Right ventricle myocardium superior (tissue), 1 donor: ENCODE data around the gene ATP5PF. TPM values are rescaled to one million over a fixed set of nuclear protein-coding genes. Genes with fewer than 3 reads are reported as not detected.
"Not testable (repeated sequence)": the region's sequence is repeated elsewhere in the genome, so short reads cannot be mapped to it uniquely, and the experiment has no call there.

Experiments
- ATAC-seq: fragments of 200-7000 bp; cut with Tn5 transposase; one replicate; pipeline ENCODE4 v1.9.1; 2020; ENCODE audit warnings: mild to moderate bottlenecking; ENCODE audit not compliant: poor library complexity
- DNase-seq: peaks from one replicate; pipeline ENCODE4 v3.0.0-alpha.2; 2020
- intact Hi-C: fragments of 100-400 bp; cut with DNase I; formaldehyde crosslinking; loops from one replicate; pipeline ENCODE4 v1.11.2; 2022
- long read RNA-seq: library from polyadenylated mRNA; unstranded; transcript quantifications from one replicate; pipeline ENCODE4 v2.0.0, GENCODE V29; 2021
- total RNA-seq: library from RNA; stranded (reverse); fragmentation: NEBNext Ultra II Directional; extraction: Animal tissue kit (Norgen Biotek cat#: 25700); gene quantifications from one replicate; pipeline ENCODE4 v1.2.1, GENCODE V29; 2021
- donor health status: DM: no; HTN: yes; CAD: no; lungs with severe emphysema.

ATP5PF gene, protein sequence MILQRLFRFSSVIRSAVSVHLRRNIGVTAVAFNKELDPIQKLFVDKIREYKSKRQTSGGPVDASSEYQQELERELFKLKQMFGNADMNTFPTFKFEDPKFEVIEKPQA
- total RNA-seq: 940 TPM
- long read RNA-seq, transcript ATP5PF-201 (4 exons, 614 nt): major isoform, 479 of 538 reads
- long read RNA-seq, transcript ATP5PF-204 (4 exons, 1,179 nt): minor isoform, 17 of 538 reads
- long read RNA-seq, transcript ATP5PF-207 (4 exons, 589 nt): minor isoform, 5 of 538 reads
- long read RNA-seq, transcript ATP5PF-202 (4 exons, 826 nt): minor isoform, 5 of 538 reads
- long read RNA-seq, partial matches to known transcripts: 18 of 538 reads
- long read RNA-seq, other reads (novel, unspliced or antisense): 10 of 538 reads

GRCh38 chr21:25734904-25735645 lies at the start of gene ATP5PF, which contains the start of gene GABPA:
Gene ATP5PF, minus strand, starts transcription at chr21:25734904. Its CDS starts 5,110 bp downstream, at chr21:25729794.
Gene GABPA, plus strand, starts transcription at chr21:25734972. Its CDS starts 6,627 bp downstream, at chr21:25741599.
- ATAC-seq (peak; percentile 93), DNase-seq (peak; percentile 97)
- intact Hi-C loops: no loop called here

- DNase-seq, intact Hi-C loops, ATAC-seq: not testable (repeated sequence)
These were observed 43.6 kb upstream of the ATP5PF start for GRCh38 chr21:25778126-25778875.

- no peak for DNase-seq
- intact Hi-C loops: no loop called here
These were observed 41.7 kb upstream of the ATP5PF start for GRCh38 chr21:25776440-25776839.

GRCh38 chr21:25772686-25773085 lies 38.0 kb upstream of the ATP5PF start:
- DNase-seq (no peak), ATAC-seq (no peak)
- intact Hi-C loops: no loop called here

More at GRCh38 chr21:25776440-25776839, 41.7 kb upstream of the ATP5PF start:
- no peak for ATAC-seq

DNA sequence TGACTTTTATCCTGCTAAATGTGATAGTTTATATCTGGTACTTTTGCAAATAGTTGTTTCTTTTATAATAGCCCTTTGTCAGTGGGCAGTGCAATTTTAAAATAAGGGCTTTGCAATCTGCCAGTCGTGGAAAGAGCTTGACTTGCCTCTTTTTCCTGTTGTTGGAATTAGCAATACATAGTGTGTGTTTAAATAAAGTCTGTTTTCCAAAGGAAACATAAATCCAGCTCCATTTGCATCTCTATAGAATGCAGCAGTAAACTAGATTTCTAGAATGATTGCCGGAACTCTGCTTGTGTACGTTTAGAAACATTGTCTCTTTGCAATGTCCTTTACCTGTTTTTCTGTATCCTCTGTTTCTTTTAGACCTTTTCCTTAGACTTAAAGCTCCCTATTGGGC lies 33.2 kb upstream of the ATP5PF start:
- DNase-seq (no peak), ATAC-seq (no peak)
- intact Hi-C loops: no loop called here

GRCh38 chr21:25764065-25764464 lies 29.4 kb upstream of the ATP5PF start:
- DNase-seq: no peak
- ATAC-seq: no peak
- intact Hi-C loops: no loop called here

GRCh38 chr21:25760677-25761076 lies 26.0 kb upstream of the ATP5PF start:
- ATAC-seq (no peak), DNase-seq (no peak)
- intact Hi-C loops: no loop called here

DNA sequence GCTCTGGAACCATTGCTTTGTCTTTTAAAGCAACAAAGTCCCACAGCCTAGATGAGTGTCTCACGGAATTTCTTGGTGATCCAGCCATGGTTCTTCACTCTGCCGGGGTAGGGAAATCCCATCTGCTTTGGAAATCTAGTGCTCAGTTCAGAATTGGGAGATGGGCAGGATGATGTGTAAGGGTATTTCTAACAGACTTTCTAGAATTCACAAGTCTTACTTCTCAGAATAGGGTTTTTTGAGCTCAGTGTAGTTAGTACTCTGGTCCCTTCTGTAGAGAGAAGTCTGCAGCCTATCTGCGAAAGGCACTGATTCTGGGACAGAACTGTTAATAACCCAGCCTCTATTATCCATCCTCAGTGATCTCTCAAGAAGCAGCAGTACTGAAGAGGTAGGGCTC lies 25.4 kb upstream of the ATP5PF start:
- DNase-seq (no peak), ATAC-seq (no peak)
- intact Hi-C loops: no loop called here

DNA sequence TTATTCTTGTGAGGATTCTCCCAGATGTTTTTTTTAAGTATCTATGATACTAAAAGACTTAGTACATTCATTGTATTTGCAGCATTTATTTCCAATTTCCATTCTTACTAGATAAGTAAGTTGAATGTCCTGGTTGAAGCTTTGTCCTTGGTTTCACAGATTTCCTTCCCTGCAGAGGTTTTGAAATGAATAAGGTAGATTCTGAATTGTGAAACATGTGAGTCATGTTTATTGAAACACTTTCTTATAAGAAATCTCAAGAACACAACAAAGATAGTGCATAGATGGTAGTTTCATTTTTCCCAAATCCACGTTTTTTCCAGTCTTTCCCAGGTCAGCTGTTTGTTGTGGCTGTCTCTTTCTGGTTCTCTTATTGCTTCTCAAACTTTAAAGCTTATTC lies 24.9 kb upstream of the ATP5PF start:
- intact Hi-C loops: no loop called here
- DNase-seq: no peak
- ATAC-seq: no peak

DNA sequence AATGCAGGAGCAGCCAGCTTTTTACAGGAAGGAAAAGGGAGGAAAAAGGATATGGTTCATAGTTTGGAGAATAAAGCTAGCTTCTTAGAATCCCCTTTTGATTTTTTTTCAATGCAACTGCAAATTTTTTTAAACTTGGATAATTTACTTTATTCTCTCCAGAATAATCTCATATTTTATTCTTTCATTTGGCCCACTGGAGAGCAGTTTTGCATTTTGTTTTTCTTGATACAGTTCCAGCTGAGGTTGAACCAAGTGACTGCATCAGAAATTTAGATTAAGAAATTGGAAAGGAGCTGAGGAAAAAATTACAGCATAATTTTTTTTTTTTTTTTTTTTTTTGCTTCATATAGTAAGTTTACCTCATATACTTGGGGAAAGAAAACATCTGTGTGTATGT lies 22.8 kb upstream of the ATP5PF start:
- intact Hi-C loops: no loop called here
- ATAC-seq: no peak
- DNase-seq: no peak

GRCh38 chr21:25756190-25756932 lies 21.7 kb upstream of the ATP5PF start:
- no peak for DNase-seq
- no peak for ATAC-seq
- intact Hi-C loops: no loop called here

DNA sequence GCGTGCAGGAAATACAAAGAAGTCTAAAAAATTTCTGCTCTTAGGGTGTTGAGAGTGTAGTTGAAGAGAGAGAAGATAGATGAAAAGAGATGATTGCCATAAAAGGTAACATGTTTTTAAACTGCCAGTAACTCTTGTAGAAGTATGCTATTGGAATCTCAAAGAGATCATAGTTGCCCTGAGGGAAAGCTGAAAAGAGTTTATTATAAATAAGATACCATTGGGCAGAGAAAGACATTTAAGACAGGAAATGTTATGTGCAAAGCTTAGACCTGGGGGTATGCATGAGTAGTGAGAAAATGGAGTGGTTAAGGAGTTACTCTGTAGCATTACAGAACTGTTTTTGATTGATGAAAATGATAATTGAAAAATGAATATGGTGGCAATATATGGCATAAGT lies 17.7 kb upstream of the ATP5PF start:
- ATAC-seq (no peak), DNase-seq (no peak)
- intact Hi-C loops: no loop called here

DNA sequence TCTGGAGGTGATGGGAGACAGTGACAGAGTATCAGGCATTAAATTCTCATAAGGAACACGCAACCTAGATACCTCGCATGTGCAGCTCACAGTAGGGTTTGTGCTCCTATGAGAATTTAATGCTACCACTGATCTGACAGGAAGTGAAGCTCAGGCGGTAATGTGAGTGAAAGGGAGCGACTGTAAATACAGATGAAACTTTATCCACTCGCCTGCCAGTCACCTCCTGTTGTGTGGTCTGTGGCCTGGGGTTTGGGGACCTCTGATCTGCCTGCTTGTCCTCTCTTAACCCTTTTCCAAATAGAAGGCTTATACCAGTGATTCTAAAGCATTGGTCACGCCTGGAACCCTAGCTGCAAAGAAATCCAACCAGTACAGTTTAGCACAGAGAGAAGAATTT lies 15.4 kb upstream of the ATP5PF start:
- ATAC-seq (no peak), DNase-seq (no peak)
- intact Hi-C loops: no loop called here

DNA sequence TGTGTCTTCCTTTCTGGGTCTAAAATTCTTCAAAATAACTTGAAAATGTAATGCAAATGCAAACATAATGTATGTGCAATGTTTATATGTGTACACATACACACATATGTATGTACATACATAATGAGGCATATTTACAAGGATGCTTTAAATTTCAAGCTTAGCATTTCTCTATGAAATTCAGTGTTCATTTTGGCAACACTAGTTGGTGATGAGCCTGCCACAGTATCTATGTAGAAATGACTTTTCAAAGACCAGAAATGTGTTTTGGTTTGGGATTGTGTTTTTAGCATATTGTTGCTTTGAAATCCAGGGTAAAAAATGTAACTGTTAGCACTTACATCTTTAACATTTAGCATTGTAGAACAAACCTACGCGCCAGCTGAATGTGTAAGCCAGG lies 10.2 kb upstream of the ATP5PF start:
- ATAC-seq (no peak), DNase-seq (no peak)
- intact Hi-C loops: no loop called here

DNA sequence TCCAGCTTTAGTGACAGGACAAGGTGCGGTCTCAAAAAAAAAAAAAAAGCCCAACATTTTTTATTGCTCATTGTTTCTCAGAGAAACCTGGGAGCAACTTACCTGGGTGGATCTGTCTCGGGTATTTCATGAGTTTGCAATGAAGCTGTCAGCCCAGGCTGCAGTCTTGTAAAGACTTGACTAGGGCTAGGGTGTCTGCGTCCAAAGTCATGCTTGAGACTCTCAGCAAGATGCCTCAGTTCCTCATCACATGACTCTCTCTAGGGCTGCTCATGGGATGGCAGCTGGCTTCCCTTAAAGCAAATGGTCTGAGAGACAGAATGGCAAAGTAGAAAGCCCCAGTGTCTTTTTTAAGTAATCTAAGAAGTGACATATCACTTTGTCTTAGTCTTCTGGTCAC lies 8.2 kb upstream of the ATP5PF start:
- DNase-seq: no peak
- intact Hi-C loops: no loop called here
- no peak for ATAC-seq

DNA sequence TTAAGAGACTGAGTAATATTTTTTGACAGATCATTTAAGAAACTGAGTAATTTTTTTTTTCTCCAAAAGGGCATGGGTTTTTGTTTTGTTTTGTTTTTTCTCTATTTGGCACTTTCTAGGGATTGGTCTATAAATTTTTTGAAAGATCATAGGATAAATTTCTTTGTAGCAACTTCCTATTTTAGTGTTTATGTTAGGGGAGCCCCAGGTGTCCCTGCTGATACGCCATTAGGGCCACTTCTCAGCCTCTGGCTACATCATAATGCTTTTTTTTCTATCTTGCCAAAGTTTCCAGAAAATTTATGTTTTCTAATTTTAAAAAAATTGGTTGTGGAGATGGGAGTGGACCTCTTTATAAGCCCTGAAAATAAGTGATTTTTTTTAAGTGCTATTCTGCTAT lies 2.7 kb upstream of the ATP5PF start:
- intact Hi-C loops: no loop called here
- ATAC-seq: no peak
- no peak for DNase-seq

DNA sequence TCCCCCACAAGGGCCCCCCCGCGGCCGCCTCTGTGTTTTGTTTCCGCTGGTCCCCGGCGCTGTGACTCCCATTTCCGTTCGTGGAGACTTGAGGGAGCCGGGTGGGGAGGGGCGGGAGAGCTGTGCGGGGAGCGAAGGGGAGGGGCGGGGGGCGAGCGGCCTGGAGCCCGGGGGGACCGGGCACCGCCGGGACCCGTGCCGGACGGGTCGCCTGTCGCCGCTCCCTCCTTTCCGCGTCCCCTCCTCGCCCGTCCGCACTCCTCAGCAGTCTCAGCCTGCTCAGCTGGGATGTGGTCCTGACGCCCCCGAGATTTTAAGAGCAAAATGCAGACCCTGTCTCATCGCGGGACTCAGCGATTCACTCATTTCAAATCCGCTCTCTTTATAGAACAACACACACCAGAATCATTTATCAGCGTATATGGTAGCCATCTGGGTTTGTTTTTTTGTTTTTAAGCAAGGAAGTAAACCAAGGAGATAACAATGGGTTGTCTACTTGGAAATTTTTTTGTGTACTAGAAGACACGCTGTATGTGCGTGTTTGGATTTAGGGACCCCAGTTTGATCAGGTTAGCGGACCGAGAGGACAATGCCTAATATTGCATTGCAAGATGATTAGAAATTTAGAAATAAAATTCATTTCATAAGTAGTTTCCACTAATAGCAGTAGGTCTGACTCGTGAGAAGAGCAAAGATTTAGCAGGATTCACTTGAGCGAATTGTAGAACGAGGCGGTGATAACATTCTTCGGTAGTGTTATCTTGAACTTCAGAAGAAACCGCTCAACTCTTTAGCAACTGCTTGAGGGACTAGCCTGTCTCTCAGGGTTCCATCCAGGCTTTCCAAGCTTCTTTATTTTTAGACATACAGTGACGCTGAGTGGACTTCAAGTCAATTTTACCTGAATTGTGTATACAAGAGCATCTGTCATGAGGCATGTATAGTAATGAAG lies 1.2 kb upstream of the ATP5PF start:
- intact Hi-C loops: no loop called here
- DNase-seq: peak; percentile 93
- ATAC-seq: peak; percentile 78

- ATAC-seq (no peak), DNase-seq (no peak)
- intact Hi-C loops: no loop called here
These were observed 125 bp downstream of the ATP5PF start for GRCh38 chr21:25734654-25734903.
